Esophagus muscularis mucosa (tissue), 4 donors: Measurements from ENCODE around the gene ZNF121. TPM values are rescaled to one million over a fixed set of nuclear protein-coding genes. Genes with fewer than 3 reads are reported as not detected.

Experiments used
- DNase-seq: peaks from one replicate; pipeline ENCODE4 v3.0.0-alpha.2; 2017; ENCODE audit errors: extremely low spot score
- H3K27ac ChIP-seq, 4 donors: fragments of 200-600 bp; sonication (generic); replicated peaks in 1 of 4; 1 replicate in 3 of 4; 2 replicates in 1 of 4; pipeline ENCODE4 v1.5.1; 2016 to 2019; ENCODE audit warnings: mild to moderate bottlenecking in 1 of 4
- H3K27me3 ChIP-seq, 4 donors: fragments of 200-600 bp; sonication (generic); one replicate each; pipeline versions ENCODE4 v1.5.1 to v1.6.0; 2016 to 2019
- H3K36me3 ChIP-seq, 4 donors: fragments of 200-600 bp; sonication (generic); one replicate each; pipeline ENCODE4 v1.5.1; 2016 to 2019
- H3K4me1 ChIP-seq, 4 donors: fragments of 200-600 bp; sonication (generic); one replicate each; pipeline ENCODE4 v1.5.1; 2016 to 2019
- H3K4me3 ChIP-seq, 4 donors: fragments of 200-600 bp; sonication (generic); 1 replicate in 2 of 4; 2 replicates in 2 of 4; pipeline ENCODE4 v1.5.1; 2016 to 2019; ENCODE audit warnings: mild to moderate bottlenecking in 4 of 4, moderate library complexity in 1 of 4
- H3K9me3 ChIP-seq, 4 donors: fragments of 200-600 bp; sonication (generic); 1 replicate in 3 of 4; 2 replicates in 1 of 4; pipeline ENCODE4 v1.5.1; 2016 to 2019
- EP300 ChIP-seq: sonication (generic); formaldehyde crosslinking; IDR thresholded peaks from one replicate; pipeline ENCODE4 v1.6.1; 2017; ENCODE audit warnings: antibody characterized with exemption
- POLR2A ChIP-seq: fragments of 450-650 bp; IDR thresholded peaks from one replicate; pipeline ENCODE4 v1.6.1; 2017; ENCODE audit warnings: antibody characterized with exemption, moderate library complexity, mild to moderate bottlenecking, low read depth
- POLR2AphosphoS5 ChIP-seq, 2 donors: sonication (generic); formaldehyde crosslinking; IDR thresholded peaks; one replicate each; pipeline ENCODE4 v1.6.1; 2017; ENCODE audit warnings: antibody characterized with exemption in 2 of 2
- WGBS: methylation state at CpG from one replicate; pipeline ENCODE4 v1.1.5; 2018; 5-methylcytosine and 5-hydroxymethylcytosine counted together
- intact Hi-C: fragments of 100-400 bp; cut with DNase I; formaldehyde crosslinking; loops from one replicate; pipeline ENCODE4 v1.15.1; 2023
- total RNA-seq, 4 donors: library from RNA; depleted of rRNA; stranded (reverse); fragments of >200 nt; gene quantifications; one replicate each; pipeline versions ENCODE4 v1.1.0 to v1.2.1, GENCODE V29; 2016
- TF ChIP-seq, protein P1 (sequence below), 3 experiments: fragments of 200-600 bp in 2 of 3; fragments of 450-650 bp in 1 of 3; sonication (generic) in 2 of 3; IDR thresholded peaks; one replicate each; pipeline ENCODE4 v1.5.1; 2017 to 2019; ENCODE audit warnings: antibody characterized with exemption in 3 of 3, mild to moderate bottlenecking in 2 of 3, moderate library complexity in 1 of 3

ZNF121 gene
- total RNA-seq, 4 donors from 2014 or later = 18.3 to 31.1 (median 25.5) TPM

- peaks cover 28 to 35% (median 34%) of the 10 kb centered on the region in 4 donors for H3K36me3 ChIP-seq
- peak; percentile 94 for DNase-seq
- intact Hi-C loops = loop anchor here (10.0 kb wide), 2 partner anchors 46 to 214 kb away; partner anchors contain the start of genes ZNF121 and ZNF559
- H3K9me3 ChIP-seq = peaks cover 0 to 26% (median 24%) of the 10 kb centered on the region in 4 donors
- peak within 1 kb of the TSS; percentile 67 to 87 (median 78) for H3K4me3 ChIP-seq
- TF ChIP-seq, protein P1, sequence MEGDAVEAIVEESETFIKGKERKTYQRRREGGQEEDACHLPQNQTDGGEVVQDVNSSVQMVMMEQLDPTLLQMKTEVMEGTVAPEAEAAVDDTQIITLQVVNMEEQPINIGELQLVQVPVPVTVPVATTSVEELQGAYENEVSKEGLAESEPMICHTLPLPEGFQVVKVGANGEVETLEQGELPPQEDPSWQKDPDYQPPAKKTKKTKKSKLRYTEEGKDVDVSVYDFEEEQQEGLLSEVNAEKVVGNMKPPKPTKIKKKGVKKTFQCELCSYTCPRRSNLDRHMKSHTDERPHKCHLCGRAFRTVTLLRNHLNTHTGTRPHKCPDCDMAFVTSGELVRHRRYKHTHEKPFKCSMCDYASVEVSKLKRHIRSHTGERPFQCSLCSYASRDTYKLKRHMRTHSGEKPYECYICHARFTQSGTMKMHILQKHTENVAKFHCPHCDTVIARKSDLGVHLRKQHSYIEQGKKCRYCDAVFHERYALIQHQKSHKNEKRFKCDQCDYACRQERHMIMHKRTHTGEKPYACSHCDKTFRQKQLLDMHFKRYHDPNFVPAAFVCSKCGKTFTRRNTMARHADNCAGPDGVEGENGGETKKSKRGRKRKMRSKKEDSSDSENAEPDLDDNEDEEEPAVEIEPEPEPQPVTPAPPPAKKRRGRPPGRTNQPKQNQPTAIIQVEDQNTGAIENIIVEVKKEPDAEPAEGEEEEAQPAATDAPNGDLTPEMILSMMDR (IDR thresholded peaks at IDR 0.05) = no peak
- TF ChIP-seq POLR2AphosphoS5 (IDR thresholded peaks at IDR 0.05) = peak; percentile 82 to 85
- peak within 1 kb of the TSS; percentile 90 to 96 (median 94) for H3K27ac ChIP-seq
- WGBS = 3% methylated on average over 31 of the region's 49 CpGs
- H3K4me1 ChIP-seq = peaks cover 14 to 26% (median 20%) of the 10 kb centered on the region in 4 donors
- H3K27me3 ChIP-seq = no peaks in the 10 kb centered on the region
Measured at GRCh38 chr19:9538183-9539058, 45.9 kb downstream of the ZNF121 start, which contains the start of gene ZNF426. TSS of gene ZNF426 (minus strand) at chr19:9538645. CDS start at chr19:9536232, 2,413 bp downstream.

GRCh38 chr19:9535934-9536333 lies 48.4 kb downstream of the ZNF121 start:
- intact Hi-C loops = loop anchor here (10.0 kb wide), 2 partner anchors 49 to 211 kb away; partner anchors contain the start of genes ZNF121 and ZNF559
- WGBS = 97% methylated on average over 4 of the region's 4 CpGs
- TF ChIP-seq POLR2A = no peak
- TF ChIP-seq EP300 = no peak
- H3K27ac ChIP-seq = no peak overlapping the region
- peaks cover 53 to 60% (median 59%) of the 10 kb centered on the region in 4 donors for H3K36me3 ChIP-seq
- no peak overlapping the region for H3K4me3 ChIP-seq
- no peaks in the 10 kb centered on the region for H3K27me3 ChIP-seq
- peaks cover 10 to 50% (median 48%) of the 10 kb centered on the region in 4 donors for H3K9me3 ChIP-seq
- H3K4me1 ChIP-seq = peaks cover 14 to 26% (median 20%) of the 10 kb centered on the region in 4 donors
- no peak for DNase-seq

GRCh38 chr19:9531933-9532332 lies 52.4 kb downstream of the ZNF121 start:
- WGBS = 86% methylated on average over 4 of the region's 4 CpGs
- TF ChIP-seq POLR2AphosphoS5 (IDR thresholded peaks at IDR 0.05) (no peak), EP300 (no peak), POLR2A (no peak)
- TF ChIP-seq, protein P1 (IDR thresholded peaks at IDR 0.05) = no peak
- Histone ChIP-seq H3K27ac (no peak overlapping the region), H3K4me1 (peaks cover 2 to 7% (median 3%) of the 10 kb centered on the region in 4 donors), H3K27me3 (no peaks in the 10 kb centered on the region), H3K36me3 (peaks cover 89 to 100% (median 99%) of the 10 kb centered on the region in 4 donors), H3K4me3 (no peak overlapping the region), H3K9me3 (peaks cover 45 to 90% (median 88%) of the 10 kb centered on the region in 4 donors)
- DNase-seq = no peak
- intact Hi-C loops = loop anchor here (10.0 kb wide), 2 partner anchors 53 to 207 kb away; partner anchors contain the start of genes ZNF121 and ZNF559

DNA sequence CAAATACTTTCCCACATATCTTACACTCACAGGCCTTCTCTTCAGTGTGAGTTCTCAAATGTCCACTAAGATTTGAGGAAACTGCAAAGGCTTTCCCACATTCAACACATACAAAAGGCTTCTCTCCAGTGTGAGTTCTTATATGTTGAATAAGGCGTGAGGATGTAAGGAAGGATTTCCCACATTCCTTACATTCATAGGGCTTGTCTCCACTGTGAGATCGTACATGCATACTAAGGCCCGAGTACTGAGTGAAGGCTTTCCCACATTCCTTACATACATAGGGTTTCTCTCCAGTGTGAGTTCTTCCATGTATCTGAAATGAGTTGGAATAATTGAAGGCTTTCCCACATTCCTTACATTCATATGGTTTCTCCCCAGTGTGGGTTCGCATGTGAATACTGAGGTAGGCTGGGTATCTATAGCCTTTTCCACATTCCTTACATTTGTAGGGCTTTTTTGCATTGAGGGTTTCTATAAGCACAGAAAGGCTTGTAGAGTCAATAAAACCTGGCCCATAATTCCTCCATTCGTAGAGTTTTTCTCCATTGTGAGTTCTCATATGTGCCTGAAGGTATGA lies 55.5 kb downstream of the ZNF121 start:
- no peaks in the 10 kb centered on the region for H3K4me1 ChIP-seq
- H3K4me3 ChIP-seq = no peak overlapping the region
- H3K27ac ChIP-seq = no peak overlapping the region
- no peak for DNase-seq
- 98% methylated on average over 5 of the region's 5 CpGs for WGBS
- peaks cover 62 to 100% (median 99%) of the 10 kb centered on the region in 4 donors for H3K9me3 ChIP-seq
- peaks cover 72 to 95% (median 91%) of the 10 kb centered on the region in 4 donors for H3K36me3 ChIP-seq
- no peaks in the 10 kb centered on the region for H3K27me3 ChIP-seq
- intact Hi-C loops = no loop called here
- TF ChIP-seq, protein P1 (IDR thresholded peaks at IDR 0.05) = no peak
- no peak for TF ChIP-seq EP300
- TF ChIP-seq POLR2AphosphoS5 (IDR thresholded peaks at IDR 0.05) = no peak
- no peak for TF ChIP-seq POLR2A
